ENCODE data around the gene XYLT1. TPM values are rescaled to one million over a fixed set of nuclear protein-coding genes. Genes with fewer than 3 reads are reported as not detected.

Gene XYLT1
- polyA plus RNA-seq, 1 donor (not counting 4 experiments of a cell fraction or from before 2014, with no cell fraction given), result 4.4 TPM

DNA sequence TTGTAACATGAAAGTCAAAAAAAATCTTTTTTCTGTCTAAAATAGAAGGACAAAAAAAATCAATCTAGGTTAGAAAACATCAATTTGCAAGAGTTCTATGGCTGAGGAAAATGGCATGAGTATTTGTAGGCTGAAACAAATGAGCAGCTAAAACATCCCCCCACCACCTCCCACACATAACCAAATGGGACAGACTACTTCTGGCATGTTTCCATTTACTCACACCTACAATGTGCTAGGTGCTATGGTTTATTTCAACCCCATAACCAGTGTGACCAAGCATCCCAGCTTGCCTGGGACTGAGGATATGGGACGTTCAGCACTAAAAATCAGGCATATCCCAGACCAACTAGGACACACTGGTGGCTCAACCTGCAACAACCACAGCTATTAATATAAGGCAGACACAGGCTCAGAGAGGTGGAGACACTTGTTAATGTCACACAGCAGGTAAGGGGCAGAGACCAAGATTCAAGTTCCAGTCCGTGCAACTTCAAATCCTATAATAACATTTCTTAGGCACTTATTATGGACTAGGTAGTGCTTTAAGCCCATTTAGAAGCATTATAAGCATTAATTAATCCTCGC is 96.0 kb downstream of the XYLT1 start:
- Histone ChIP-seq H3K9ac (ENCODE audit: control insufficient read depth, extremely low read depth, insufficient read depth, low read length) (no peak overlapping the region), H3K9me3 (ENCODE audit: control insufficient read depth, low read depth, low read length) (no peaks in the 10 kb centered on the region), H3K9me1 (ENCODE audit: control insufficient read depth, extremely low read depth, insufficient read depth, low read length) (no peaks in the 10 kb centered on the region), H3K27ac (ENCODE audit: control insufficient read depth, insufficient read depth, low read length) (no peak overlapping the region), H3K4me1 (ENCODE audit: control insufficient read depth, extremely low read depth, insufficient read depth, low read length) (no peaks in the 10 kb centered on the region), H2AFZ (ENCODE audit: control insufficient read depth, low read length) (no peak overlapping the region), H3K27me3 (ENCODE audit: control insufficient read depth, extremely low read depth, insufficient read depth, low read length) (no peaks in the 10 kb centered on the region), H3K4me2 (ENCODE audit: control insufficient read depth, extremely low read depth, insufficient read depth, low read depth, low read length) (no peak overlapping the region), H3K79me2 (ENCODE audit: control insufficient read depth, insufficient read depth, low read length) (no peaks in the 10 kb centered on the region), H4K20me1 (ENCODE audit: control insufficient read depth, extremely low read depth, insufficient read depth, low read length) (no peaks in the 10 kb centered on the region), H3K36me3 (ENCODE audit: control insufficient read depth in 2 of 2, extremely low read depth in 1 of 2, insufficient read depth in 2 of 2, low read length in 2 of 2) (no peaks in the 10 kb centered on the region), H3K4me3 (ENCODE audit: control insufficient read depth in 2 of 3, extremely low read depth in 1 of 3, insufficient read depth in 2 of 3, low read depth in 1 of 3, low read length in 3 of 3) (no peak overlapping the region)
- DNase-seq (ENCODE audit: low read depth, low spot score) (no peak), FAIRE-seq (no peak)
- no peak for TF ChIP-seq EZH2 (IDR thresholded peaks at IDR 0.05; ENCODE audit: low read length)
- TF ChIP-seq, protein P1, sequence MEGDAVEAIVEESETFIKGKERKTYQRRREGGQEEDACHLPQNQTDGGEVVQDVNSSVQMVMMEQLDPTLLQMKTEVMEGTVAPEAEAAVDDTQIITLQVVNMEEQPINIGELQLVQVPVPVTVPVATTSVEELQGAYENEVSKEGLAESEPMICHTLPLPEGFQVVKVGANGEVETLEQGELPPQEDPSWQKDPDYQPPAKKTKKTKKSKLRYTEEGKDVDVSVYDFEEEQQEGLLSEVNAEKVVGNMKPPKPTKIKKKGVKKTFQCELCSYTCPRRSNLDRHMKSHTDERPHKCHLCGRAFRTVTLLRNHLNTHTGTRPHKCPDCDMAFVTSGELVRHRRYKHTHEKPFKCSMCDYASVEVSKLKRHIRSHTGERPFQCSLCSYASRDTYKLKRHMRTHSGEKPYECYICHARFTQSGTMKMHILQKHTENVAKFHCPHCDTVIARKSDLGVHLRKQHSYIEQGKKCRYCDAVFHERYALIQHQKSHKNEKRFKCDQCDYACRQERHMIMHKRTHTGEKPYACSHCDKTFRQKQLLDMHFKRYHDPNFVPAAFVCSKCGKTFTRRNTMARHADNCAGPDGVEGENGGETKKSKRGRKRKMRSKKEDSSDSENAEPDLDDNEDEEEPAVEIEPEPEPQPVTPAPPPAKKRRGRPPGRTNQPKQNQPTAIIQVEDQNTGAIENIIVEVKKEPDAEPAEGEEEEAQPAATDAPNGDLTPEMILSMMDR (optimal IDR thresholded peaks at IDR 0.05 in 1 of 3, IDR thresholded peaks at IDR 0.05 in 1 of 3, conservative IDR thresholded peaks at IDR 0.05 in 1 of 3; ENCODE audit: extremely low read depth in 1 of 3, insufficient read depth in 2 of 3, low read length in 3 of 3), result no peak
- dilution Hi-C loops (cut with MboI; ENCODE audit: extremely low pct_ligation_motif_present, low sequenced_read_pairs), result no loop called here

DNA sequence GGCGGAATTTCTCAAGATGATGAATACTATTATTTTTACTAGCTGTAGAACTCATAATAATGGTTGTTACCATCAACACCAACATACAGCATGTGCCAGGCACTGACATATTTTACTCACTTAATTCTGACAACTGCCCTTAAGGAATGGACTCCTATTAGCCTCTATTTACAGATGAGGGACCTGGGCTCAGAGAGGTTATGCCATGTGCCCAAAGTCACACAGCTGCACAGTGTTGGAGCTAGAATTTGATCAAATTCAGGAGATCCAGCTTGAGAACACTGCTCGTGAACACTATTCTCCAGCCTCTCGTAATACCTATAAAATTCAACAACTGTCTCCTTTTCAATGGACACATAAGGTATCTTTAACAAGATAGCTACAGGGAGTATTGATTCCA is 97.2 kb downstream of the XYLT1 start:
- Histone ChIP-seq H4K20me1 (ENCODE audit: control insufficient read depth, extremely low read depth, insufficient read depth, low read length) (no peaks in the 10 kb centered on the region), H3K36me3 (ENCODE audit: control insufficient read depth in 2 of 2, extremely low read depth in 1 of 2, insufficient read depth in 2 of 2, low read length in 2 of 2) (no peaks in the 10 kb centered on the region), H3K9ac (ENCODE audit: control insufficient read depth, extremely low read depth, insufficient read depth, low read length) (no peak overlapping the region), H3K9me1 (ENCODE audit: control insufficient read depth, extremely low read depth, insufficient read depth, low read length) (no peaks in the 10 kb centered on the region), H3K27me3 (ENCODE audit: control insufficient read depth, extremely low read depth, insufficient read depth, low read length) (no peaks in the 10 kb centered on the region), H3K9me3 (ENCODE audit: control insufficient read depth, low read depth, low read length) (no peaks in the 10 kb centered on the region), H3K4me2 (ENCODE audit: control insufficient read depth, extremely low read depth, insufficient read depth, low read depth, low read length) (no peak overlapping the region), H3K79me2 (ENCODE audit: control insufficient read depth, insufficient read depth, low read length) (no peaks in the 10 kb centered on the region), H3K4me1 (ENCODE audit: control insufficient read depth, extremely low read depth, insufficient read depth, low read length) (no peaks in the 10 kb centered on the region), H3K27ac (ENCODE audit: control insufficient read depth, insufficient read depth, low read length) (no peak overlapping the region), H3K4me3 (ENCODE audit: control insufficient read depth in 2 of 3, extremely low read depth in 1 of 3, insufficient read depth in 2 of 3, low read depth in 1 of 3, low read length in 3 of 3) (no peak overlapping the region), H2AFZ (ENCODE audit: control insufficient read depth, low read length) (no peak overlapping the region)
- no peak for FAIRE-seq
- TF ChIP-seq EZH2 (IDR thresholded peaks at IDR 0.05; ENCODE audit: low read length), result no peak
- TF ChIP-seq, protein P1 (optimal IDR thresholded peaks at IDR 0.05 in 1 of 3, IDR thresholded peaks at IDR 0.05 in 1 of 3, conservative IDR thresholded peaks at IDR 0.05 in 1 of 3; ENCODE audit: extremely low read depth in 1 of 3, insufficient read depth in 2 of 3, low read length in 3 of 3), result no peak
- no peak for DNase-seq (ENCODE audit: low read depth, low spot score)
- dilution Hi-C loops (cut with MboI; ENCODE audit: extremely low pct_ligation_motif_present, low sequenced_read_pairs), result no loop called here
